Stimulated activated CD4-positive, alpha-beta T cell treated with anti-CD3 and anti-CD28 coated beads, Interleukin-1b, Interleukin-23, amount 100 ng/mL, for 24 hours (primary cell): ENCODE measurements around the gene FAN1.

Experiments used
- DNase-seq, 4 experiments: peaks; one replicate each; pipeline ENCODE4 v3.0.0-alpha.2; 2020; ENCODE audit warnings: low read depth in 4 of 4, low spot score in 1 of 4

FAN1 gene

GRCh38 chr15:30919877-30920550, 16.3 kb downstream of the FAN1 start:
- no peak for DNase-seq

GRCh38 chr15:30921106-30921505, 17.4 kb downstream of the FAN1 start:
- DNase-seq = no peak

DNA sequence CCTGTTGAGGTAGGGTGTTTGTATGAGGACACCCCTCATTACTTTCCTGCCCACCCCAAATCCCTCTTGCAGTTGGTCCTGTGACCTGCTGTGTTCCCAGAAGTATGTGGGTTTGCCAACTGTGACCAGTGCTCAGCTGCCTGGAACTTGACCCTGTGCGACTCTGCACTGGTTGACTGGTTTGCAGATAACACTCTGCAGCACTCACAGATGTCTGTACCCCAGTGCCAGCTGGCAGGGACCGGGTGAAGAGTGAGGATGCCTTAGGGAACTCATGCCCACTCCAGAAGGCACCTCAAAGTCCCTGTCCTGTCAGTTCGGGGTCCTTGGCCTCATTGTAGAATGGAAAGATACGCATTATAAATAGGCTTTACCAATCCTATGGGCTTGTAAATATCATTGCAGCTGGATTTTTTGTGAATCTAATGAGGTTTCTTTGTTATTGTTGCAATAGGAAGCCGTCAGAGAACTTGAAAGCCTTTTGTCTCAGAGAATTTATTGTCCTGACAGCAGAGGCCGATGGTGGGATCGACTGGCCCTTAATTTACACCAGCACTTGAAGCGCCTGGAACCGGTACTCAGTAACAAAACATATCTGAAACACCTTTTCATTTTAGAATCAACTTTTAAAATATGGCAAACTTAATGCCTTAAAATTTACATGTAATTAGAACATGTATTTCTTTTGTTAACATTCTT, 18.2 kb downstream of the FAN1 start:
- DNase-seq = no peak

- DNase-seq = no peak
These were observed 19.0 kb downstream of the FAN1 start for GRCh38 chr15:30922480-30923311.

GRCh38 chr15:30923429-30923828, 19.7 kb downstream of the FAN1 start:
- DNase-seq = no peak

- DNase-seq = no peak
These were observed 20.6 kb downstream of the FAN1 start for GRCh38 chr15:30924353-30924752.

GRCh38 chr15:30925686-30926085, 22.0 kb downstream of the FAN1 start:
- DNase-seq = no peak

DNA sequence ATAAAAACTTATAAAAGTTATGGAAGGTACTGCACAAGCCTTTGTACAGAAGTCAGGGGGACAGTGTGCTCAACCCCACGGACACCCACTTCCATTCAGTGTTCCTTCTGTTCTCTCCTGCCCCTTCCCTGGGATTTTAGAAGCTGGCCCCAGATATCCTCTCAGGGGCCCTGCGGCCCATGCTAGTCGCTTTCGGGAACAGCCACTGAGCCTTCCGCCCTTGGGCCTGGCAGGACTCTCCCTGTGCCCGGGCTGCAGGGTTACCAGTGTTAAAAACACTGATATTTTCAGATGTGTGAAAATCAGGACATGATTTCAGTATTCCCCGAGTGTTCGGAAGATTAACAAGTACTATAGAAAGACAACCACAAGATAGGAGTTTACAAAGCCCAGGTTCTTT, 22.4 kb downstream of the FAN1 start:
- DNase-seq = no peak

DNA sequence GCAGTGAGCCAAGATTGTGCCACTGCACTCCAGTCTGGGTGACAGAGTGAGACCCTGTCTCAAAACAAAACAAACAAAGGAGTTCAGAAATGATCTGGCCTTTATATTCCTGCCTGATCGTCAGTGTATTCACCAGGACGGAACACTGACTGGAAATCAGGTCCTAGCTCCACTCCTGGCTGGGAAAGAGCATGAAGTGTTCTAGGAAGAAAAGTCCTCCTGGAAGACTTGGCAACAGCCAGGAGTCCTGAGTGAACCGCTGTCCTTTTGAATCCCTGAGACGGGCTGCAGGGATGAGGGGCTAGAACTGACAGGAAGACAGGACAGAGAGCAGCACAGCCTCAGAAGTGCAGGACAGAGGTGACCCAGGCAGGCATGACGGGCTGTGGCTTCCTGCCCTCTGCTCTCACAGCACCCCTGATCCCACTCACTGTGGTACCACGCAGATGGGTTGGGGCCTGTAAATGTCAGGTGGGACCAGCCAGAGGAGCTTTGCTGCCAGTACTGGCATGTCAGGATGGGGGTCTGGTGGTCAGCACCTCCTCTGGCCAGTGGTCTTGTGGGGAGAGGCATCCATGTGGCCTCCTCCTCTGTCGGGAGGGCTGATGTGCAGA, 23.5 kb downstream of the FAN1 start:
- no peak for DNase-seq

GRCh38 chr15:30928076-30928475, 24.4 kb downstream of the FAN1 start:
- no peak for DNase-seq

GRCh38 chr15:30929064-30929669, 25.5 kb downstream of the FAN1 start:
- no peak for DNase-seq

- no peak for DNase-seq
These were observed 26.3 kb downstream of the FAN1 start for GRCh38 chr15:30929982-30930381.

DNA sequence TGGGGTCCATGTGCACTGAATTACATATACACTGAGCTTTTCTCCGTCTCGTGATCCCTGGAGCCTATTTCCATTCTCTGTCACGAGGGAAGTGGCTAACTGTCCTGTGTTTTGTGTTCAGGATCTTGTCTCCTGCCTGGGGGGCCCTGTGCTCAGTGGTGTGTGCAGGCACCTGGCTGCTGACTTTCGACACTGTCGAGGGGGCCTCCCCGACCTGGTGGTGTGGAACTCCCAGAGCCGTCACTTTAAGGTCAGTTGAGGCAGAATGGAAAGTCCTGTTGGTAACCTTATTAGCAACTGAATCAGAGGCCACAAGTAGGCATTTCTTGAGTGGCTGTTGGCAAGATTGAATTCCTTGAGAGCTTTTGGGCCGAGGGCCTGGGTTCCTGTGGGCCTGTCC, 26.7 kb downstream of the FAN1 start:
- no peak for DNase-seq

DNA sequence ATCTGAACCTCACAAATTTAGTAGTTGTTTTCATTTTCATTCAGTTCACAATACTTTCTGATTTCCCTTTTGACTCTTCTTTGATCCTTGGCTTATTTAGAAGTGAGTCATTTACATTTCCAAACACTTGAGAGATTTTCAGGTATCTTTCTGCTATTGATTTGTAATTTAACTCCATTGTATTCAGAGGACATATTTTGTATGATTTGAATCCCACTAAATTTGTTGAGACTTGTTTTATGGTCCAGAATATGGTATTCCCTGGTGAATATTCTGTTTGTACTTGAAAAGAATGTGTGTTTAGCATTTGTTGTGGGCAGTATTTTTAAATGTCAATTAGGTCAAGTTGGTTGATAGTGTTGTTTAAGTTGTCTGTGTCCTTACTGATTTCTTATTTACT, 29.6 kb downstream of the FAN1 start:
- DNase-seq = no peak

DNA sequence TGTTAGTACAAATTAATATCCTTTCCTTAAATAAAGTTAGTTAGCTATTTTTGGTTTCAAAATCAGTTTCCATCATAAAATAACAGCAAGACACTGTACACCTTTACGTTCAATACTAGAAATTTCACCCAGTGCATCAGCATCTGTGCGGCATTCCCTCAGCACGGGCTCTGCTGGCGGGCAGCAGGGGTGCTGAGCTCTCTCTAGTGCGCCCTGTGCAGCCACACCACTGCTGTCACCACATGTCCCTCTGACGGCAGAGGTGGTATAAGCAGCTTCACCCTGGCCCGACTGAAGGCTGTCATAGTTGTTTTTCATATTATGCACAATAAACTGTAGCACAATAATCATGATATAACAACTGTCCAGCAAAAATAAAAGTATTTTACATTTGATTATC, 35.4 kb downstream of the FAN1 start:
- DNase-seq = no peak

- DNase-seq = no peak
These were observed 36.6 kb downstream of the FAN1 start for GRCh38 chr15:30940359-30940758.

- no peak for DNase-seq
These were observed 37.8 kb downstream of the FAN1 start for GRCh38 chr15:30941520-30941919.

DNA sequence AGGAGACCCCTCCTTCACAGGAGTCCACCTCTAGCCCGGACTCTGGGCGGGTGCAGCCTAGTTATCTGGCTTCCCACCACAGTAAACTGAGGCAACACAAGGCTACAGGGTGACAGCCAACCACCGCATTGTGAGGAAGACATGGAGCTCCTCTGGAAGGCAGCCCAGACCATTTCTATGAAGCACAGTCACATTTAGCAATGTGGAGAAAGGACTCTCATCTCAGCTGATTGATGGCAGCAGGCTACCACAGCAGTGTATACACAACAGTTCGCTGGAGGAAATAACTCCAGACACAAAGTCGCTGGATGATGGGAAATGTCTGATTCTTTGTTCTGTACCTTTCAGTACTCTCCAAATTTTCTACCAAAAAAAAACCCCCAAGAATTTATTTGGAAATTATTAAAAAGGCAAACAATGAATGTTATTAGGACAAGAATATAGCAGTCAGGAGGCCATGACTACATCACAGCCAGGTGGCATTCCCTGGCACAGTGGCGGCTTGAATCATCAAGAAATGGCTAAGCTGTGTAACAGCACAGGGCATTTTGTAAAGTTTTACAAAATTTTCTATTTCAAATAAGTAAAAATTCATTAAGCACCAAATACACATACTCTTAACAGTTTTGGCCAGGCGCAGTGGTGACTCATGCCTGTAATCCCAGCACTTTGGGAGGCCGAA, 40.1 kb downstream of the FAN1 start:
- DNase-seq = no peak

- DNase-seq = no peak
These were observed 49.5 kb downstream of the FAN1 start for GRCh38 chr15:30953183-30953582.

GRCh38 chr15:30953731-30954378, 50.1 kb downstream of the FAN1 start:
- no peak for DNase-seq
